ENCODE measurements around the gene DENND1A.

Gene DENND1A

DNA sequence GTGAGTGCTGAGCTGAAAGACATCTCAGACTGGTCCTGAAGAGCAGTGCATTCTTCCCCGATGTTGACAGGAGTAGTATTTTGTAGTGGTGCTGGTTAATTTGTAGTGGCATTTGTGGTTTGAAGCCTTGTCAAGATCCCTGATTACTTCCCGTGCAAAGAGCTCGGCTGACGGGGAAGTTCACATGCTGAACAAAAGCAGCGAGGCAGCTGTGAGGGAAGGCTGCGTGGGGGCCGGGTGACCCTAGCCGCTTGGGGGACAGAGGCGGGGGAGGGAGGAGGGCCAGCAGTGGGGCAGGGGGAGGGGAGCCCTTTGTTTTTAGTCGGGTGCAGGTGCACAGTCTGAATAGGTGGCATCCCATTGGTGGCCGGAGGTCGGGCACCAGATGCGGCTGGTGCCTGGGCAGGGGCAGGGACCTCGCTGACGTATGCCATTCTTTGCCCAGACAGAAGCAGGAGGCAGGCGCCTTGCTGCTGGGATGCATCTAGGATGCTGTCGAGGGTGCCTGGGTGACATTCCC lies 509.3 kb downstream of the DENND1A start:
- DNase-seq, result peak; percentile 85

- DNase-seq, result no peak
These were observed 510.0 kb downstream of the DENND1A start for GRCh38 chr9:123419721-123420591.

DNA sequence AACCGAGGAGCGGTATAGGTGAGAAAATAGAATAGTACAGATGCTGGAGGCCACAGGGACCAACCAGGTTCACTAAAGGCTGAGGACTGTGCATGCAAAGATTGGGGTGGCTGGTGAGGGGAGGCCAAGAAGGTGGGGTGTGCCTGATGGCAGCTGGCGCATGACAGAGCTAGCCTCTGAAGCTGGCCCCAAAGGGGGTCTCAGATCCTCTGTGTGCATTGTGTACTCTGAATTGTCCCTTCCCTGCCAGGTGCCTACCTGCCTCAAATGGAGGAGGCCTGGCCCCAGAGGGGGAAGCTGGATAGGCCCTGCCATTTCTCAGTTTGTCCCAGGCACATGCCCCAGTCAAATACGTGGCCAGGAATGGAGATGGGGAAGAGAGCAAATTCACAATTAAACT lies 510.8 kb downstream of the DENND1A start:
- no peak for DNase-seq

- DNase-seq, result no peak
These were observed 511.4 kb downstream of the DENND1A start for GRCh38 chr9:123418506-123418905.

GRCh38 chr9:123418052-123418430 lies 511.9 kb downstream of the DENND1A start:
- no peak for DNase-seq

DNA sequence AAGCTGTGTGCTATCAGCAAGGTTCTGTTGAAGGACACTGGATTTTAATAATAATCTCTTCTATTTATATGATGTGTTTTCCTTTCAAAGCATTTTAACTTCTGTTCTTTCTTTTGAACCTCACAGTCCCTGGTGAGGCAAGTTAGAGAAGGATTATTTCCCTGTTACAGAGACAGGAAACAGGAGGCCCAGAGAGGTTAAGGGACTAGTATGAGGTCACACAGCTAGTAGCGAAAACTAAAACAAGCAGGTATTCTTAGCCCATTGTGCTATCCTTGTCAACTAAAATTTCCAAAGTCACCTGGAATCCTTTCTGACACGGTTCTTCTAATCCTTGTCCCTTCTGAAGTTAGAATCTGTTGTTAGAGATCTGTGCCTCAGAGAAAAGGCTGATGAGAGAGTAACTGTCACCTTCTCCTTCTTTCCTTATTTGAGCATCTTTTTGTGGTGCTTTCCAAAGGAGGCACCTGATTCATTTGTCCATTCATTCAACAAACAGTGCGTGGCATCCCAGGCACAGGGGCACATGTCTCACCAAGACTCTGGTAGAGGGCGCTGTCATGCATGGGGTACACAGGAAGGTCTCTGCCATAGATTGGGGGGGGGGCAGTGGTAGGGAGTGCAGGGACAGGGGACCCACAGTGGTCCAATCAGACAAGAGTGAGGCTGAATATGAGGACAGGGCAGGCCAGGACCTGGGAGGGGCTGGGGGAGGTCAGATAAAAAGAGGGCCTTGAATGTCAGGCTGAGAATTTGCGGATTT lies 512.5 kb downstream of the DENND1A start:
- DNase-seq, result no peak

- DNase-seq, result no peak
These were observed 513.8 kb downstream of the DENND1A start for GRCh38 chr9:123416176-123416575.

GRCh38 chr9:123414936-123415930 lies 514.7 kb downstream of the DENND1A start:
- DNase-seq, result no peak

DNA sequence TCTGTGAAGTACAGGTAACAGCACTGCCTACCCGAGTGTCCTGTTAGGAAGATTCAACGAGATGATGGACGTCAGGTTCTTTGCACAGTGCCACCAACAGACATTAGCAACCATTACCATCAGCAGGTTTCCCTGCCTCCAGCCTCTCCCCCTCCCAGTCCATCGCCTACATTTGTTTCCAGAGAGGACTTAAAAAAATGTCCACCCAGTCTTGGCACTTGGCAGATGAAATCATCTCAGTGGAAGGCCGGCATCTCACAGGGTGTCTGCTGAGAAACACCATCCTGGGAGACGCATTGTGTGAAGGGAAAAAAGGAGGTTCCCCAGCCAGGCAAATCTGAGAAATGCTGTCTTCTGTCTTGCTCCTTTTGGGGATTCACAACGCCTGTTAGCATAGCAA lies 515.7 kb downstream of the DENND1A start:
- DNase-seq, result no peak

- DNase-seq, result no peak
These were observed 517.6 kb downstream of the DENND1A start for GRCh38 chr9:123412171-123412820.

DNA sequence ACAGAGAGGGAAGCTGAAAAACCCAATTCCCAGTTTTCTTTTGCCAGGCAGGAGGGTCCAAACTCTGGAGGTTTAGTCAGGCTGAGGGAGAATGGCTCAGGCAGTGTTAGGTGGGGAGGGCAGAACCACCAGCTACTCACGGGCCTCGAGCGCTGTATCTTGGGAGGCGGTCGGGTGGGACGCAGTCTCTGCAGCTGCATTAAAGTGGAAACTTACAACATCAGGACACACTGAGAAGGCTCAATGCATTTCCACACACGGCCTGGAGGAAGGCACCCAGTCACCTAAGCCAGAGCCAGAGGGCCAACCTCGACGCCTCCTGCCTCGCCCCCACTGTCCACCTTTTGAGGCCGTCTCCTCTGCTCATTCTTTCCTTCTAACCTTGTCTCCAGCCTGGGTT lies 518.3 kb downstream of the DENND1A start:
- DNase-seq, result no peak

- no peak for DNase-seq
These were observed 518.7 kb downstream of the DENND1A start for GRCh38 chr9:123411191-123411590.

DNA sequence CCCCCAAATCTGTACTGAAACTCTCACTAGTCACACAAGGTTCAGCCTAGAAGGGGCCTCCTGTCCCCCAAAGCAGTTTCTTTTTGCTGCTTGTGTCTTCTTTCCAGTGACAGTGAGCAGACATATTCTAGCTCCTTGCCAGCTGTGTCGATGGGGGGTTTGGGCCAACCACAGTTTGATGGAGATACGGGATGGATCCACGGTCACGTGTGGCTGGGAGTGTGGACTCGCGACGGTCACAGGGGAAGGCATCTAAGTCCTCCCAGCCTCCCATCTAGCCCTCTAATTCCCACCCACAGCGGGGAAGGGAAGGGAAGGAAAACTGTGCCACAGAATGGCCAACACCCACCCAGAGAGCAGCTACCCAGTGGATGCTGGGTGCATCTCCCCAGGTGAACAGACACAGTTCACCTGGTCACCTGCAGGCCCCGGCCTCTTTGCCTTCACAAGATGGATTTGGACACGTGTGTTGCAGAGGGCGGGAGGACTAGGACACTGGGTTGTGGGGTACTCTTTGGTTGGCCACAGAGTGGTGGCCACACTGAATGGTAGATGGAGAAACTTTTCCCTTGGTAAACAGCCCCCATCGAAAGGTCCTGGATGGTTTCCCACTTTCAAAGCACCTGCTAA lies 519.5 kb downstream of the DENND1A start:
- no peak for DNase-seq

DNA sequence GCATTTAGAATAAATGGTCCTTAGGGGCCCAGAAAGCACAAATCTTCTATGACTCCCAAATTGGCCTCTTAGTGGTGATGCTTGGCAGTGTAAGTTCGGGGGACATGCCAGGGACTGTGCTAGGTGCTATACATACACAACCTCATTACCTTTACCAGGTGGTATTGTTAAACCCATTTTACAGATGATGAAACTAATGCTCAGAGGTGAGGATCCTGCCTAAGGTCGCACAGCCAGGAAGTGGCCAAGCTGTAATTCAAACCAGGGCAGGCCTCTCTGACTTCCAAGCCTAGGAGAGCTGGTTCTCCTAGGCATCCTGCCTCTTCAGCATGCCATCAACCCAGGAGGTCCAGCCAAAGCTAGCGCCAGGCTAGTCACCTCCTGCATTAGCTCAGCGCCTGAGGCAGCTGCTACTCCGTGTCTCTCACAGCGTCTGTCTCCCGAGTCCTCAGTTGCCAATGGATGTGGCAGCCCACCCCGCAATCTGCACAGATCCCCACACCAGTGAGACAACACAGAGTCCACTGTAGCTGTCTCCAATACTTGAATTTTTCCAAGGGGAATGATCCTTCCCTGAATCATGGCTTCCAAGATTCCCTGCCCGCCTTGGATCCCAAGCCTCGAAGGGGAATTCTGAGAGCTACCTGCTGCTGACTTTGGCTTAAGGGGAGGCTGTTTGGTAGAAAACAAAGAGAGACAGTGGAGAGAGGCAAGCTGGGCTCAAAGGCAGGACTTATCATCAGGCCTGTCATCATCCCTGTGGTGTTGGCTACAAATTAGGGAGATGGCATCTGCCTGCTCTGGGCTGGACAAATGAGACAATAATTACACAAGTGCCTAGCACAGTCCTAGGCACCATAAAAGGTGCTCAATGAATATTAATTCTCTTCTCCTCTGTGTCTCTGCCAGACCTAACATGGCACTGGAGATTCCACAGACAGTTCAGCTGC lies 521.3 kb downstream of the DENND1A start:
- no peak for DNase-seq

GRCh38 chr9:123407217-123407851 lies 522.6 kb downstream of the DENND1A start:
- no peak for DNase-seq

DNA sequence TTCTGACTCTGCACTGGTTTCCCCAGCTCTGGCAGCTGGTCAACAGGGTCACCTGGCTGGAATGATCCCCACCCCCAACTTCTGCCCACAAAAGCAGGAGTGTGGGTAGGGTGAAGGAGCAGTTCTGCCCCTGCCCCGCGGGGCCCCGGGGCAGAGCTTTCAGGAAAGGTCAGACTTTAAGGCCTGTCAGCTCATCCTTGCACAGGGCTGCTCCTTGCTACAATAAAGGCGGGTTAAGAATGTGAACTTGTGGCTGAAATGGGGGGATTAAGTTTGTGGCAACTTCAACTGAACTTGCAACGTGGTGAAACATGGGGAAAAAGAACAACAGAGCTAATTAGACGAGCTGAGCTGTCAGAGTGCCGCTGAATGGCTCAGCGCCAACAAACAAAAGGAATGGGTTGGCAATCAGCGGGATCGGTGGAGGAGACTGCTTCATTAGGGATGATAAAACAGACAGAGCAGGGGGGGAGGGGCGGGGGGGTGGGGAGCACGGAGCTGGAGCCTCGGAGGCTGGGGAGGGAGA lies 523.2 kb downstream of the DENND1A start:
- DNase-seq, result no peak

- no peak for DNase-seq
These were observed 523.9 kb downstream of the DENND1A start for GRCh38 chr9:123406016-123406415.

DNA sequence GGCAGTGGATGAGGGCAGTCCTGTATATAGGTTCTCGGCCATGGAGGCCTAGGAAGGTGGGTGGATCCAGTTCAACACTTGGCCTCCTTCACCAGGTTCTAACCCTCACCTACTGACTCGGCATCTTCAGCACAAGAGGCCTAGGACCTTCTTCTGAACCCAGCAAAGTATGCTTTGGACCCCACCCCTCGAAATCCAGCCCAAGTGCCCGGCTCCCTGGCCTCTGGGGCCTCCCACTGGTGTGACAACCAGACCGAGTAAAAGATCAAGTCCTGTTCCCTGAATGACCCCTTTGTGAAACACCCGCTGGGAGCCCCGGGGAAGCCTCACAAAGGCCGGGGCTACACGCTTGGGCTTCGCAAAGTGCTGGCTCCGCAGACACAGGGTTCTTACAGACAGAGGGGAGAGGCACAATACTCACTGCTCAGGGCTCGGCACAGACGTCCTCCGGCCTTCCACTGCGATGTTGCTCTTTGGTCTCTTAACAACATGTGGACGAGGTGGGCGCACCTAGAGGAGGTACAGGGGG lies 526.9 kb downstream of the DENND1A start:
- no peak for DNase-seq

- DNase-seq, result no peak
These were observed 527.9 kb downstream of the DENND1A start for GRCh38 chr9:123401879-123402513.

Measured in DMS79 (cell line).